Psoas muscle (tissue), 8 donors: ENCODE results near the gene HBEGF. TPM values are rescaled to one million over a fixed set of nuclear protein-coding genes. Genes with fewer than 3 reads are reported as not detected.

Experiments used
- ATAC-seq, 4 donors: fragments of 200-7000 bp; cut with Tn5 transposase; one replicate each; pipeline ENCODE4 v1.9.1; 2020; ENCODE audit warnings: moderate library complexity in 3 of 4, mild to moderate bottlenecking in 2 of 4
- DNase-seq, 2 donors: peaks; one replicate each; pipeline ENCODE4 v3.0.0-alpha.2; 2020
- H3K27ac ChIP-seq: fragments of 200-600 bp; one replicate; pipeline ENCODE4 v1.8.0; 2022
- H3K27me3 ChIP-seq, 3 donors: fragments of 200-600 bp in 1 of 3; one replicate each; pipeline versions ENCODE4 v1.6.1 to v1.8.0; 2013 to 2022; ENCODE audit warnings: low read length in 2 of 3, mild to moderate bottlenecking in 2 of 3, moderate library complexity in 1 of 3; ENCODE audit not compliant: insufficient read depth in 3 of 3
- H3K36me3 ChIP-seq, 2 donors: fragments of 200-600 bp in 1 of 2; one replicate each; pipeline versions ENCODE4 v1.6.1 to v1.8.0; 2013 to 2022; ENCODE audit warnings: low read depth in 1 of 2, mild to moderate bottlenecking in 1 of 2, moderate library complexity in 1 of 2; ENCODE audit not compliant: insufficient read depth in 1 of 2
- H3K4me1 ChIP-seq: fragments of 200-600 bp; one replicate; pipeline ENCODE4 v1.8.0; 2022
- H3K4me3 ChIP-seq: fragments of 200-600 bp; one replicate; pipeline ENCODE4 v1.8.0; 2022; ENCODE audit warnings: mild to moderate bottlenecking
- H3K9me3 ChIP-seq: fragments of 200-600 bp; one replicate; pipeline ENCODE4 v1.8.0; 2022
- WGBS, 3 donors: extraction: QIAGEN DNeasy Blood & Tissue Kit; methylation state at CpG; one replicate each; pipeline versions ENCODE4 v1.1.6 to v1.1.7; 2013; 5-methylcytosine and 5-hydroxymethylcytosine counted together
- intact Hi-C, 2 donors: fragments of 100-400 bp; cut with DNase I; formaldehyde crosslinking; loops; one replicate each; pipeline versions ENCODE4 v1.11.0 to v1.14.2; 2022
- polyA plus RNA-seq, 3 donors: library from polyadenylated mRNA; stranded (reverse); fragments of 200-250 nt; gene quantifications; one replicate each; pipeline ENCODE4 v1.2.3, GENCODE V29; 2013
- total RNA-seq, 4 donors: library from RNA; stranded (reverse); fragmentation: NEBNext Ultra II Directional in 2 of 4; extraction: Animal tissue kit (Norgen Biotek cat#: 25700) in 2 of 4; gene quantifications; one replicate each; pipeline versions ENCODE4 v1.2.1 to v1.2.4, GENCODE V29; 2021 to 2023
- TF ChIP-seq, protein P1 (sequence below): fragments of 200-600 bp; IDR thresholded peaks from one replicate; pipeline ENCODE4 v1.8.0; 2022; ENCODE audit warnings: antibody characterized with exemption
- donor health status: healthy with polysubstance abuse.
- donor health status: DM: no; HTN: no; CAD: no; lungs with moderate emphysema.
- donor health status: Bipolar disorder and iron deficiency.
- donor health status: healthy.
- donor health status: DM: yes; HTN: yes; CAD: no.
- donor health status: DM: no; HTN: no; CAD: no.
- donor health status: DM: no; HTN: no; CAD: no.
- donor health status: DM: yes; HTN: yes; CAD: no.

HBEGF gene
- total and polyA plus RNA-seq, 7 donors: 14.5 to 60.8 (median 33.5) TPM

DNA sequence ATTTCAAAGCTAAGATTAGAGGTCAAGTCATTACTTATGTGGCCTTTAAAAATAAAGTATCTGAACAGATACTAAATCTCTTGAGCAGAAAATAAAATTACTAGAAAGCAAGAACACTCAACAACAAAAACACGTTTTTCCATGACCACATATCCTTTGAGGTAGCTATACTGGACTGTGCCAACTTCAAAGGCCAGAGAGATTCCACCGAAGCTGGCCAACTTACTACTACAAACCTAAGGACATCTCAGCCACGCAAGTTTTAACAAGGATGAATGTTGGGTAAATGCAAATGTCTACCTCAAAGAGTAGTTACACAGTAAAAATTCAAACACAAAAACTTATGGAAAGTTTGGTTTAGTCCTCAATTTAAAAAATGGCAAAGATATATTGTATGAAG lies 62.4 kb downstream of the HBEGF start:
- Histone ChIP-seq H3K27ac (peak overlapping the region; percentile 8), H3K9me3 (no peaks in the 10 kb centered on the region), H3K27me3 (no peaks in the 10 kb centered on the region), H3K36me3 (peaks cover 0 to 4% of the 10 kb centered on the region in 2 donors), H3K4me3 (no peak overlapping the region), H3K4me1 (peaks cover 47% of the 10 kb centered on the region)
- DNase-seq: no peak
- intact Hi-C loops: no loop called here
- TF ChIP-seq, protein P1, sequence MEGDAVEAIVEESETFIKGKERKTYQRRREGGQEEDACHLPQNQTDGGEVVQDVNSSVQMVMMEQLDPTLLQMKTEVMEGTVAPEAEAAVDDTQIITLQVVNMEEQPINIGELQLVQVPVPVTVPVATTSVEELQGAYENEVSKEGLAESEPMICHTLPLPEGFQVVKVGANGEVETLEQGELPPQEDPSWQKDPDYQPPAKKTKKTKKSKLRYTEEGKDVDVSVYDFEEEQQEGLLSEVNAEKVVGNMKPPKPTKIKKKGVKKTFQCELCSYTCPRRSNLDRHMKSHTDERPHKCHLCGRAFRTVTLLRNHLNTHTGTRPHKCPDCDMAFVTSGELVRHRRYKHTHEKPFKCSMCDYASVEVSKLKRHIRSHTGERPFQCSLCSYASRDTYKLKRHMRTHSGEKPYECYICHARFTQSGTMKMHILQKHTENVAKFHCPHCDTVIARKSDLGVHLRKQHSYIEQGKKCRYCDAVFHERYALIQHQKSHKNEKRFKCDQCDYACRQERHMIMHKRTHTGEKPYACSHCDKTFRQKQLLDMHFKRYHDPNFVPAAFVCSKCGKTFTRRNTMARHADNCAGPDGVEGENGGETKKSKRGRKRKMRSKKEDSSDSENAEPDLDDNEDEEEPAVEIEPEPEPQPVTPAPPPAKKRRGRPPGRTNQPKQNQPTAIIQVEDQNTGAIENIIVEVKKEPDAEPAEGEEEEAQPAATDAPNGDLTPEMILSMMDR: no peak
- WGBS, 3 donors: 22 to 33% (median 28%) methylated on average over 3 of the region's 3 CpGs
- peak in 2 of 4 donors; percentile 23 to 42 for ATAC-seq

Other genes starting within 250 kb of the HBEGF start
- gene PURA, start 232.5 kb downstream of the HBEGF start, total RNA-seq: 10 to 100 TPM; 11.8 to 20.4 (median 19.3) TPM
- gene PURA, start 232.5 kb downstream of the HBEGF start, polyA plus RNA-seq: 1 to 10 TPM; 3.2 to 8.8 (median 3.4) TPM
- 10 to 100 TPM in 2 of 4 donors, 1 to 10 TPM in 2; 5.1 to 11.6 (median 9.3) TPM for gene IGIP, start 220.7 kb downstream of the HBEGF start, total RNA-seq
- 1 to 10 TPM; 3.5 to 6.8 (median 3.6) TPM for gene IGIP, start 220.7 kb downstream of the HBEGF start, polyA plus RNA-seq
- gene CYSTM1, start 171.4 kb downstream of the HBEGF start, total RNA-seq: 100 to 1,000 TPM; 193 to 408 (median 285) TPM
- gene CYSTM1, start 171.4 kb downstream of the HBEGF start, polyA plus RNA-seq: 100 to 1,000 TPM; 217 to 601 (median 297) TPM
- gene PFDN1, start 43.5 kb downstream of the HBEGF start, total RNA-seq: 10 to 100 TPM; 35.9 to 55.0 (median 42.3) TPM
- 100 to 1,000 TPM in 1 of 3 donors, 10 to 100 TPM in 2; 84.2 to 115 (median 90.6) TPM for gene PFDN1, start 43.5 kb downstream of the HBEGF start, polyA plus RNA-seq
- gene SLC4A9, start 13.6 kb upstream of the HBEGF start, total RNA-seq: not detected
- under 1 TPM in 1 of 3 donors, not detected in 2; 0.09 TPM for gene SLC4A9, start 13.6 kb upstream of the HBEGF start, polyA plus RNA-seq
- gene ANKHD1, start 55.2 kb upstream of the HBEGF start, total RNA-seq: 10 to 100 TPM; 50.7 to 86.1 (median 72.0) TPM
- 10 to 100 TPM; 31.2 to 57.1 (median 37.3) TPM for gene ANKHD1, start 55.2 kb upstream of the HBEGF start, polyA plus RNA-seq
- gene EIF4EBP3, start 201.1 kb upstream of the HBEGF start, total RNA-seq: 100 to 1,000 TPM in 1 of 4 donors, 10 to 100 TPM in 3; 31.7 to 116 (median 40.5) TPM
- gene EIF4EBP3, start 201.1 kb upstream of the HBEGF start, polyA plus RNA-seq: 10 to 100 TPM; 43.8 to 81.8 (median 64.2) TPM
- gene SRA1, start 210.9 kb upstream of the HBEGF start, total RNA-seq: 10 to 100 TPM; 33.4 to 58.5 (median 37.6) TPM
- gene SRA1, start 210.9 kb upstream of the HBEGF start, polyA plus RNA-seq: 10 to 100 TPM; 36.9 to 78.0 (median 58.6) TPM
- gene APBB3, start 218.0 kb upstream of the HBEGF start, total RNA-seq: 10 to 100 TPM in 3 of 4 donors, 1 to 10 TPM in 1; 9.5 to 25.4 (median 16.4) TPM
- 1 to 10 TPM; 4.3 to 7.6 (median 6.6) TPM for gene APBB3, start 218.0 kb upstream of the HBEGF start, polyA plus RNA-seq
- gene SLC35A4, start 218.2 kb upstream of the HBEGF start, total RNA-seq: 100 to 1,000 TPM in 3 of 4 donors, 10 to 100 TPM in 1; 95.7 to 129 (median 117) TPM
- gene SLC35A4, start 218.2 kb upstream of the HBEGF start, polyA plus RNA-seq: 100 to 1,000 TPM in 1 of 3 donors, 10 to 100 TPM in 2; 49.9 to 149 (median 99.6) TPM